Neural cell (in vitro differentiated cells): ENCODE results near the gene RASSF4. TPM values are rescaled to one million over a fixed set of nuclear protein-coding genes. Genes with fewer than 3 reads are reported as not detected.

Source experiments
- H2AFZ ChIP-seq: fragments of 200-600, 300-800 bp; sonication (generic), shearing (Covaris generic); 2 replicates; pipeline ENCODE4 v1.6.0; 2014; ENCODE audit warnings: low read depth, mild to moderate bottlenecking, antibody characterized with exemption, low read length, moderate library complexity
- H3F3A ChIP-seq: fragments of 200-600 bp; shearing (Covaris generic); 2 replicates; pipeline ENCODE4 v1.6.1; 2016; ENCODE audit warnings: mild to moderate bottlenecking, moderate library complexity, mixed read lengths, antibody characterized with exemption, low read length; ENCODE audit not compliant: insufficient read depth, poor library complexity, severe bottlenecking
- H3K27ac ChIP-seq: fragments of 200-600, 300-800 bp; sonication (generic), shearing (Covaris generic); 2 replicates; pipeline ENCODE4 v1.5.1; 2014; ENCODE audit warnings: mild to moderate bottlenecking, low read length, moderate library complexity
- H3K27me3 ChIP-seq: fragments of 300-800, 200-600 bp; sonication (generic), shearing (Covaris generic); 2 replicates; pipeline ENCODE4 v1.6.0; 2014; ENCODE audit warnings: mild to moderate bottlenecking, low read depth, low read length, moderate library complexity; ENCODE audit not compliant: insufficient read depth
- H3K36me3 ChIP-seq: fragments of 300-800, 200-600 bp; sonication (generic), shearing (Covaris generic); 2 replicates; pipeline ENCODE4 v1.5.1; 2014; ENCODE audit warnings: mild to moderate bottlenecking, antibody characterized with exemption, low read length, moderate library complexity; ENCODE audit not compliant: insufficient read depth
- H3K4me2 ChIP-seq: fragments of 300-800, 200-600 bp; sonication (generic), shearing (Covaris generic); 2 replicates; pipeline ENCODE4 v1.6.0; 2014; ENCODE audit warnings: mild to moderate bottlenecking, low read length
- H3K4me3 ChIP-seq: fragments of 300-800, 200-600 bp; sonication (generic), shearing (Covaris generic); 2 replicates; pipeline ENCODE4 v1.5.1; 2014; ENCODE audit warnings: mild to moderate bottlenecking, low read length, moderate library complexity
- H3K79me2 ChIP-seq: fragments of 200-600 bp; shearing (Covaris generic); replicated peaks from 2 replicates; pipeline ENCODE4 v1.6.0; 2014; ENCODE audit warnings: mild to moderate bottlenecking, low read length, moderate library complexity; ENCODE audit not compliant: insufficient read depth
- H3K9ac ChIP-seq: fragments of 300-800, 200-600 bp; sonication (generic), shearing (Covaris generic); 2 replicates; pipeline ENCODE4 v1.6.1; 2016; ENCODE audit warnings: mild to moderate bottlenecking, low read length, mixed read lengths
- H3K9me2 ChIP-seq: fragments of 200-600 bp; shearing (Covaris generic); 2 replicates; pipeline ENCODE4 v1.6.1; 2016; ENCODE audit warnings: mild to moderate bottlenecking, low read length, mixed read lengths; ENCODE audit not compliant: insufficient read depth
- H3K9me3 ChIP-seq: fragments of 200-600, 300-800 bp; sonication (generic), shearing (Covaris generic); 2 replicates; pipeline ENCODE4 v1.6.1; 2016; ENCODE audit warnings: mild to moderate bottlenecking, mixed run types, low read length, moderate library complexity, mixed read lengths
- H4K20me1 ChIP-seq: fragments of 200-600 bp; shearing (Covaris generic); 2 replicates; pipeline ENCODE4 v1.6.1; 2016; ENCODE audit warnings: mild to moderate bottlenecking, mixed run types; ENCODE audit not compliant: insufficient read depth
- EP300 ChIP-seq: fragments of 450-650 bp; conservative IDR thresholded peaks from 2 replicates; pipeline ENCODE4 v1.6.1; 2014; ENCODE audit warnings: antibody characterized with exemption, mild to moderate bottlenecking, moderate library complexity; ENCODE audit not compliant: poor library complexity, severe bottlenecking
- EZH2 ChIP-seq: fragments of 200-600, 300-800 bp; shearing (Covaris generic), sonication (generic); IDR thresholded peaks from 2 replicates; pipeline ENCODE4 v1.6.1; 2014; ENCODE audit warnings: antibody characterized with exemption, low read length, borderline replicate concordance, mild to moderate bottlenecking; ENCODE audit not compliant: insufficient read depth, poor library complexity, severe bottlenecking
- MXI1 ChIP-seq: fragments of 450-650 bp; conservative IDR thresholded peaks from 2 replicates; pipeline ENCODE4 v1.6.1; 2014; ENCODE audit warnings: antibody characterized with exemption, mild to moderate bottlenecking; ENCODE audit not compliant: poor library complexity, severe bottlenecking
- POLR2AphosphoS5 ChIP-seq: IDR thresholded peaks from 2 replicates; pipeline ENCODE4 v1.6.1; 2012
- RAD21 ChIP-seq: fragments of 450-650 bp; conservative IDR thresholded peaks from 2 replicates; pipeline ENCODE4 v1.6.1; 2014; ENCODE audit warnings: antibody characterized with exemption, mild to moderate bottlenecking, moderate library complexity
- SMC3 ChIP-seq: fragments of 450-650 bp; conservative IDR thresholded peaks from 2 replicates; pipeline ENCODE4 v1.6.1; 2014; ENCODE audit warnings: antibody characterized with exemption, mild to moderate bottlenecking, moderate library complexity; ENCODE audit not compliant: poor library complexity
- TAF1 ChIP-seq: IDR thresholded peaks from 2 replicates; pipeline ENCODE4 v1.6.1; 2012; ENCODE audit warnings: low read depth
- polyA plus RNA-seq: library from polyadenylated mRNA; depleted of rRNA; stranded (reverse); fragments of >200 nt; gene quantifications from 2 replicates; pipeline ENCODE4 v1.2.3, GENCODE V29; 2014
- TF ChIP-seq, protein P1 (sequence below): IDR thresholded peaks from 2 replicates; pipeline ENCODE4 v1.6.1; 2012; ENCODE audit warnings: borderline replicate concordance
- TF ChIP-seq, protein P2 (sequence below): fragments of 450-650 bp; IDR thresholded peaks from 2 replicates; pipeline ENCODE4 v1.5.1; 2014; ENCODE audit warnings: antibody characterized with exemption, mild to moderate bottlenecking, moderate library complexity; ENCODE audit not compliant: poor library complexity, severe bottlenecking

Gene RASSF4
- polyA plus RNA-seq, 1 donor from 2014 or later: 10.2 TPM

GRCh38 chr10:44911951-44912350 lies 47.7 kb upstream of the RASSF4 start:
- H3K79me2 ChIP-seq: no peaks in the 10 kb centered on the region
- H3K9me3 ChIP-seq: no peaks in the 10 kb centered on the region
- H3K27me3 ChIP-seq: no peaks in the 10 kb centered on the region
- no peaks in the 10 kb centered on the region for H4K20me1 ChIP-seq
- H3K4me2 ChIP-seq: no peak overlapping the region
- H3F3A ChIP-seq: no peaks in the 10 kb centered on the region
- no peaks in the 10 kb centered on the region for H3K9me2 ChIP-seq
- H2AFZ ChIP-seq: no peak overlapping the region
- H3K36me3 ChIP-seq: no peaks in the 10 kb centered on the region
- no peak overlapping the region for H3K9ac ChIP-seq
- peak overlapping the region; percentile 65 for H3K27ac ChIP-seq
- TF ChIP-seq, protein P1, sequence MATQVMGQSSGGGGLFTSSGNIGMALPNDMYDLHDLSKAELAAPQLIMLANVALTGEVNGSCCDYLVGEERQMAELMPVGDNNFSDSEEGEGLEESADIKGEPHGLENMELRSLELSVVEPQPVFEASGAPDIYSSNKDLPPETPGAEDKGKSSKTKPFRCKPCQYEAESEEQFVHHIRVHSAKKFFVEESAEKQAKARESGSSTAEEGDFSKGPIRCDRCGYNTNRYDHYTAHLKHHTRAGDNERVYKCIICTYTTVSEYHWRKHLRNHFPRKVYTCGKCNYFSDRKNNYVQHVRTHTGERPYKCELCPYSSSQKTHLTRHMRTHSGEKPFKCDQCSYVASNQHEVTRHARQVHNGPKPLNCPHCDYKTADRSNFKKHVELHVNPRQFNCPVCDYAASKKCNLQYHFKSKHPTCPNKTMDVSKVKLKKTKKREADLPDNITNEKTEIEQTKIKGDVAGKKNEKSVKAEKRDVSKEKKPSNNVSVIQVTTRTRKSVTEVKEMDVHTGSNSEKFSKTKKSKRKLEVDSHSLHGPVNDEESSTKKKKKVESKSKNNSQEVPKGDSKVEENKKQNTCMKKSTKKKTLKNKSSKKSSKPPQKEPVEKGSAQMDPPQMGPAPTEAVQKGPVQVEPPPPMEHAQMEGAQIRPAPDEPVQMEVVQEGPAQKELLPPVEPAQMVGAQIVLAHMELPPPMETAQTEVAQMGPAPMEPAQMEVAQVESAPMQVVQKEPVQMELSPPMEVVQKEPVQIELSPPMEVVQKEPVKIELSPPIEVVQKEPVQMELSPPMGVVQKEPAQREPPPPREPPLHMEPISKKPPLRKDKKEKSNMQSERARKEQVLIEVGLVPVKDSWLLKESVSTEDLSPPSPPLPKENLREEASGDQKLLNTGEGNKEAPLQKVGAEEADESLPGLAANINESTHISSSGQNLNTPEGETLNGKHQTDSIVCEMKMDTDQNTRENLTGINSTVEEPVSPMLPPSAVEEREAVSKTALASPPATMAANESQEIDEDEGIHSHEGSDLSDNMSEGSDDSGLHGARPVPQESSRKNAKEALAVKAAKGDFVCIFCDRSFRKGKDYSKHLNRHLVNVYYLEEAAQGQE: no peak
- TF ChIP-seq SMC3 (no peak), EP300 (no peak), EZH2 (no peak), TAF1 (no peak), POLR2AphosphoS5 (no peak), RAD21 (no peak), MXI1 (no peak)
- TF ChIP-seq, protein P2, sequence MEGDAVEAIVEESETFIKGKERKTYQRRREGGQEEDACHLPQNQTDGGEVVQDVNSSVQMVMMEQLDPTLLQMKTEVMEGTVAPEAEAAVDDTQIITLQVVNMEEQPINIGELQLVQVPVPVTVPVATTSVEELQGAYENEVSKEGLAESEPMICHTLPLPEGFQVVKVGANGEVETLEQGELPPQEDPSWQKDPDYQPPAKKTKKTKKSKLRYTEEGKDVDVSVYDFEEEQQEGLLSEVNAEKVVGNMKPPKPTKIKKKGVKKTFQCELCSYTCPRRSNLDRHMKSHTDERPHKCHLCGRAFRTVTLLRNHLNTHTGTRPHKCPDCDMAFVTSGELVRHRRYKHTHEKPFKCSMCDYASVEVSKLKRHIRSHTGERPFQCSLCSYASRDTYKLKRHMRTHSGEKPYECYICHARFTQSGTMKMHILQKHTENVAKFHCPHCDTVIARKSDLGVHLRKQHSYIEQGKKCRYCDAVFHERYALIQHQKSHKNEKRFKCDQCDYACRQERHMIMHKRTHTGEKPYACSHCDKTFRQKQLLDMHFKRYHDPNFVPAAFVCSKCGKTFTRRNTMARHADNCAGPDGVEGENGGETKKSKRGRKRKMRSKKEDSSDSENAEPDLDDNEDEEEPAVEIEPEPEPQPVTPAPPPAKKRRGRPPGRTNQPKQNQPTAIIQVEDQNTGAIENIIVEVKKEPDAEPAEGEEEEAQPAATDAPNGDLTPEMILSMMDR: no peak
- no peak overlapping the region for H3K4me3 ChIP-seq

DNA sequence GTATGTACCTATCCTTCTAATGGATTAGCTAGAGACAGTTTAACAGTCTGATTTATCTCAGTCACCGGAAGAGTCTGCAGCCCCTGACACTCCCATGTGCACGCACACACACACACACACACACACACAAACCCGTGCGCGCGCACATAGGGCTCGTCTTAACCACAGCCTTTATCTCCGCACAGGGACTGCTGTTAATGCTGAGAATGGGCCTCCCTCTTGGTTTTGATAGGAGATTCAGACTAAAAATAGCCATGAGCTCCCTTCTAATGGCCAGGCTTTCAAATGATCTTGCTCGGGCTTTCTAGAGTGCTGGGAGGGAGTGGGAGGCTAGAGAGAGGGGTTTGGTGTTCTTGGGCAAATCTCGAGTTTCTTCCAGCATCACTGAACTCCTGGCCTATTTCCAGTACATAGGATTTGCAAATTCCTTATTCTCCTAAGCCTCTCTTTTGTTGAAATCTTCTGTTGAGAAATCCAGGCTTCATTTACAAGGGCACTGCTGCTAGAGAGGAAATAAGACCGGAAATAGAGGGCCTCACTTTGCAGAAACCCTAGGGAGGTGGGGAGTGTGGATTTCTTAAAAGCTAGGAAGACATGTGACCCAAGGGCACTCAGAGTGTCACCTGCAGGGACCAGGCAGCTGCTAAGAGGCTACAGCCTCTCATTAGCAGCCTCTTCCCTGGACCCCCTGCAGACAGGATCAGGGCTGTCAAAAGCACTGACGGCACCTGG lies 46.1 kb upstream of the RASSF4 start:
- Histone ChIP-seq H3K4me3 (peak overlapping the region; percentile 30), H3K9me2 (no peaks in the 10 kb centered on the region), H4K20me1 (no peaks in the 10 kb centered on the region), H3F3A (no peaks in the 10 kb centered on the region), H3K36me3 (no peaks in the 10 kb centered on the region), H3K27me3 (no peaks in the 10 kb centered on the region), H3K79me2 (no peaks in the 10 kb centered on the region), H3K9ac (peak overlapping the region; percentile 22), H2AFZ (peak overlapping the region; percentile 48), H3K9me3 (no peaks in the 10 kb centered on the region), H3K27ac (peak overlapping the region; percentile 65), H3K4me2 (peak overlapping the region; percentile 17)
- TF ChIP-seq, protein P1: no peak
- peak; percentile 53 for TF ChIP-seq POLR2AphosphoS5
